ENCODE measurements around the gene LZTR1. TPM values are rescaled to one million over a fixed set of nuclear protein-coding genes. Genes with fewer than 3 reads are reported as not detected.

Gene LZTR1
- total and polyA plus RNA-seq, 2 of the 8 experiments (the other 6 are each of a cell fraction or from before 2014, with no cell fraction given): 22.3 to 31.0 TPM

- no peak overlapping the region for H2BK5ac ChIP-seq (ENCODE audit: low read depth, low read length)
- H3K27ac ChIP-seq (ENCODE audit: low read depth, low read length): no peak overlapping the region
- H4K20me1 ChIP-seq (replicated peaks in 1 of 2; ENCODE audit: control insufficient read depth in 1 of 2, insufficient read depth in 2 of 2, low read length in 2 of 2): no peaks in the 10 kb centered on the region
- peaks cover 0 to 4% (median 3%) of the 10 kb centered on the region in 4 experiments; a peak in 4 of 7 replicates for H3K27me3 ChIP-seq (replicated peaks in 1 of 4; ENCODE audit: control insufficient read depth in 3 of 4, extremely low read depth in 1 of 4, insufficient read depth in 3 of 4, low read length in 3 of 4)
- no peak overlapping the region for H3K18ac ChIP-seq (ENCODE audit: extremely low read depth, low read length)
- H2AK5ac ChIP-seq (ENCODE audit: low read depth, low read length): no peak overlapping the region
- no peak overlapping the region for H4K5ac ChIP-seq (ENCODE audit: insufficient read length, low read depth, low read length)
- H3K36me3 ChIP-seq (ENCODE audit: control insufficient read depth in 2 of 4, insufficient read depth in 4 of 4, low read length in 3 of 4): no peaks in the 10 kb centered on the region
- peak overlapping the region; percentile 43; the same call in 1 of the 2 replicates for H2BK12ac ChIP-seq (ENCODE audit: low read depth, low read length)
- H4K8ac ChIP-seq (ENCODE audit: extremely low read depth, insufficient read depth, low read length): no peak overlapping the region
- H3K4ac ChIP-seq (replicated peaks; ENCODE audit: insufficient read length, low read depth, low read length): no peak overlapping the region
- peak overlapping the region; percentile 5; the same call in 1 of the 2 replicates for H2BK20ac ChIP-seq (ENCODE audit: low read length)
- H3K9ac ChIP-seq (replicated peaks in 1 of 4; ENCODE audit: extremely low read depth in 1 of 4, low read depth in 3 of 4, low read length in 3 of 4): no peak overlapping the region
- H3K79me2 ChIP-seq (ENCODE audit: control insufficient read depth in 1 of 2, insufficient read depth in 2 of 2, low read length in 2 of 2): no peaks in the 10 kb centered on the region
- H3K23ac ChIP-seq (ENCODE audit: insufficient read length): no peak overlapping the region
- POLR2A ChIA-PET (ENCODE audit: partially characterized antibody): no interaction called here
- peaks cover 6% of the 10 kb centered on the region; the same call in 1 of the 2 replicates for H3K23me2 ChIP-seq (ENCODE audit: low read depth, low read length)
- no peaks in the 10 kb centered on the region for H3K9me3 ChIP-seq (ENCODE audit: insufficient read depth in 2 of 2, low read depth in 1 of 2, low read length in 1 of 2)
- peaks cover 3 to 14% (median 7%) of the 10 kb centered on the region in 4 experiments; a peak in 6 of 7 replicates for H3K4me1 ChIP-seq (replicated peaks in 1 of 4; ENCODE audit: control insufficient read depth in 3 of 4, insufficient read depth in 4 of 4, low read length in 3 of 4)
- no peak for FAIRE-seq
- H3K14ac ChIP-seq (ENCODE audit: insufficient read length): no peak overlapping the region
- no peak overlapping the region for H3K4me2 ChIP-seq (ENCODE audit: insufficient read depth in 1 of 2, low read depth in 2 of 2, low read length in 2 of 2)
- CTCF ChIA-PET (ENCODE audit: partially characterized antibody): interaction anchor here (0.8 to 1.6 kb wide), 4 partner anchors 55 to 88 kb away, joined by 3 to 4 read pairs (median 4); no protein-coding TSS in a partner anchor
- no peak overlapping the region for H2AFZ ChIP-seq (ENCODE audit: low read length)
- no peak overlapping the region for H4K91ac ChIP-seq (replicated peaks; ENCODE audit: insufficient read length, low read length)
- no peak overlapping the region for H3K4me3 ChIP-seq (ENCODE audit: extremely low read depth in 1 of 4, insufficient read depth in 2 of 4, low read depth in 3 of 4, low read length in 4 of 4)
- no peak overlapping the region for H2BK120ac ChIP-seq (replicated peaks; ENCODE audit: low read depth, low read length)
- H3K79me1 ChIP-seq (ENCODE audit: low read depth, low read length): no peaks in the 10 kb centered on the region; the same call in 1 of the 2 replicates
- peak overlapping the region; percentile 39 for H3K56ac ChIP-seq (replicated peaks; ENCODE audit: insufficient read length, low read depth, low read length)
- 90% methylated on average over 10 of the region's 13 CpGs; no CpG with 5 or more reads in 1 of the 2 experiments for WGBS, 2 experiments (ENCODE audit: extremely low coverage in 1 of 2, insufficient coverage in 1 of 2, insufficient read length in 1 of 2, insufficient replicate concordance in 2 of 2, low coverage in 1 of 2, low lambda C conversion rate in 2 of 2, missing lambda C conversion rate in 1 of 2)
- DNase-seq (ENCODE audit: low read depth in 1 of 2, low spot score in 2 of 2): no peak
- 0 out of 2 replicates have a peak overlapping the region, but pooled peaks have one; percentile 29 for H2BK15ac ChIP-seq (ENCODE audit: low read length)
- no peak for TF ChIP-seq POLR2A (IDR thresholded peaks at IDR 0.05; ENCODE audit: control extremely low read depth in 1 of 2, low read depth in 2 of 2, low read length in 2 of 2)
- no peak for TF ChIP-seq RAD21 (IDR thresholded peaks at IDR 0.05 in 1 of 2, conservative IDR thresholded peaks at IDR 0.05 in 1 of 2; ENCODE audit: low read depth in 2 of 2, low read length in 2 of 2)
- no peak for TF ChIP-seq JUN (IDR thresholded peaks at IDR 0.05; ENCODE audit: low read depth, low read length)
- no peak for TF ChIP-seq BACH1 (IDR thresholded peaks at IDR 0.05; ENCODE audit: low read length)
- TF ChIP-seq, protein P1, sequence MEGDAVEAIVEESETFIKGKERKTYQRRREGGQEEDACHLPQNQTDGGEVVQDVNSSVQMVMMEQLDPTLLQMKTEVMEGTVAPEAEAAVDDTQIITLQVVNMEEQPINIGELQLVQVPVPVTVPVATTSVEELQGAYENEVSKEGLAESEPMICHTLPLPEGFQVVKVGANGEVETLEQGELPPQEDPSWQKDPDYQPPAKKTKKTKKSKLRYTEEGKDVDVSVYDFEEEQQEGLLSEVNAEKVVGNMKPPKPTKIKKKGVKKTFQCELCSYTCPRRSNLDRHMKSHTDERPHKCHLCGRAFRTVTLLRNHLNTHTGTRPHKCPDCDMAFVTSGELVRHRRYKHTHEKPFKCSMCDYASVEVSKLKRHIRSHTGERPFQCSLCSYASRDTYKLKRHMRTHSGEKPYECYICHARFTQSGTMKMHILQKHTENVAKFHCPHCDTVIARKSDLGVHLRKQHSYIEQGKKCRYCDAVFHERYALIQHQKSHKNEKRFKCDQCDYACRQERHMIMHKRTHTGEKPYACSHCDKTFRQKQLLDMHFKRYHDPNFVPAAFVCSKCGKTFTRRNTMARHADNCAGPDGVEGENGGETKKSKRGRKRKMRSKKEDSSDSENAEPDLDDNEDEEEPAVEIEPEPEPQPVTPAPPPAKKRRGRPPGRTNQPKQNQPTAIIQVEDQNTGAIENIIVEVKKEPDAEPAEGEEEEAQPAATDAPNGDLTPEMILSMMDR (IDR thresholded peaks at IDR 0.05; ENCODE audit: control extremely low read depth in 1 of 3, insufficient read depth in 1 of 3, low read depth in 1 of 3, low read length in 3 of 3): no peak
- no peak for TF ChIP-seq SIX5 (IDR thresholded peaks at IDR 0.05; ENCODE audit: low read depth, low read length)
- no peak for TF ChIP-seq KDM1A (IDR thresholded peaks at IDR 0.05; ENCODE audit: borderline replicate concordance, low read length)
- no peak for TF ChIP-seq BRCA1 (IDR thresholded peaks at IDR 0.05; ENCODE audit: low read depth, low read length)
- no peak for TF ChIP-seq SP2 (IDR thresholded peaks at IDR 0.05; ENCODE audit: low read length)
- TF ChIP-seq SIRT6 (IDR thresholded peaks at IDR 0.05; ENCODE audit: low read length): no peak
Observed at GRCh38 chr22:21016644-21017420, 34.7 kb downstream of the LZTR1 start.
